WTC11 (cell line): ENCODE measurements around the gene HEXD. TPM values are rescaled to one million over a fixed set of nuclear protein-coding genes. Genes with fewer than 3 reads are reported as not detected.

Source experiments
- ATAC-seq: fragments of 200-7000 bp; cut with Tn5 transposase; 2 replicates; pipeline ENCODE4 v1.10.0; 2021; ENCODE audit warnings: mild to moderate bottlenecking, moderate library complexity
- CTCF ChIA-PET: fragments of 300-600 bp; sonication (Branson Sonifier 250); formaldehyde crosslinking; loops from one replicate; lab custom pipeline; 2021; ENCODE audit warnings: antibody characterized with exemption; lab: Charles Lee
- POLR2A ChIA-PET: fragments of 350-600 bp; sonication (Branson Sonifier 250); formaldehyde crosslinking; loops from one replicate; lab custom pipeline; 2021; ENCODE audit warnings: antibody characterized with exemption; lab: Charles Lee
- DNase-seq: peaks from one replicate; pipeline ENCODE4 v3.0.0; 2021; ENCODE audit warnings: low spot score
- H3K27ac Mint-ChIP-seq: 2 replicates; pipeline ENCODE4 v1.8.0; 2021; ENCODE audit warnings: mixed read lengths
- H3K27me3 Mint-ChIP-seq: 2 replicates; pipeline ENCODE4 v1.8.0; 2021; ENCODE audit warnings: low read depth, mild to moderate bottlenecking, moderate library complexity, mixed read lengths
- H3K36me3 Mint-ChIP-seq: 2 replicates; pipeline ENCODE4 v1.8.0; 2021; ENCODE audit warnings: mixed read lengths
- H3K4me1 Mint-ChIP-seq: 2 replicates; pipeline ENCODE4 v1.8.0; 2022; ENCODE audit warnings: mixed read lengths
- H3K4me3 Mint-ChIP-seq: 2 replicates; pipeline ENCODE4 v1.8.0; 2021; ENCODE audit warnings: mild to moderate bottlenecking, moderate library complexity, mixed read lengths
- H3K9me3 Mint-ChIP-seq: 2 replicates; pipeline ENCODE4 v1.8.0; 2021; ENCODE audit warnings: mixed read lengths
- ATF1 ChIP-seq: sonication (generic); formaldehyde crosslinking; IDR thresholded peaks from 2 replicates; pipeline ENCODE4 v1.8.1; 2023; ENCODE audit warnings: mild to moderate bottlenecking, moderate library complexity, missing genetic modification reagents
- CBFB ChIP-seq: sonication (generic); formaldehyde crosslinking; IDR thresholded peaks from 2 replicates; pipeline ENCODE4 v1.8.1; 2022; ENCODE audit warnings: mild to moderate bottlenecking, low read depth, missing genetic modification reagents
- CREM ChIP-seq: sonication (generic); formaldehyde crosslinking; IDR thresholded peaks from 2 replicates; pipeline ENCODE4 v1.8.1; 2022; ENCODE audit warnings: mild to moderate bottlenecking, missing genetic modification reagents, moderate library complexity
- EMX1 ChIP-seq: fragments of 250-450 bp; sonication (Bioruptor Pico); IDR thresholded peaks from 2 replicates; pipeline ENCODE4 v1.8.0; 2021; ENCODE audit warnings: mild to moderate bottlenecking
- ESRRA ChIP-seq: sonication (generic); formaldehyde crosslinking; IDR thresholded peaks from 2 replicates; pipeline ENCODE4 v1.8.1; 2022; ENCODE audit warnings: mild to moderate bottlenecking, missing genetic modification reagents, borderline replicate concordance
- ETV6 ChIP-seq: sonication (generic); formaldehyde crosslinking; IDR thresholded peaks from 2 replicates; pipeline ENCODE4 v1.8.1; 2022; ENCODE audit warnings: mild to moderate bottlenecking, missing genetic modification reagents
- FOXK1 ChIP-seq: sonication (generic); formaldehyde crosslinking; IDR thresholded peaks from 2 replicates; pipeline ENCODE4 v1.8.0; 2022; ENCODE audit warnings: mild to moderate bottlenecking, moderate library complexity, missing genetic modification reagents
- FOXP1 ChIP-seq: sonication (generic); formaldehyde crosslinking; IDR thresholded peaks from 2 replicates; pipeline ENCODE4 v1.8.0; 2022; ENCODE audit warnings: missing genetic modification reagents, mild to moderate bottlenecking, moderate library complexity, borderline replicate concordance
- KAT7 ChIP-seq: sonication (generic); formaldehyde crosslinking; IDR thresholded peaks from 2 replicates; pipeline ENCODE4 v1.8.1; 2023; ENCODE audit warnings: missing genetic modification reagents, mild to moderate bottlenecking, borderline replicate concordance
- MYBL2 ChIP-seq: sonication (generic); formaldehyde crosslinking; IDR thresholded peaks from 2 replicates; pipeline ENCODE4 v1.8.1; 2023; ENCODE audit warnings: mild to moderate bottlenecking, moderate library complexity, missing genetic modification reagents
- NFYB ChIP-seq: sonication (generic); formaldehyde crosslinking; conservative IDR thresholded peaks from 2 replicates; pipeline ENCODE4 v1.8.0; 2022; ENCODE audit warnings: low read depth, missing genetic modification reagents
- NR3C1 ChIP-seq: sonication (generic); formaldehyde crosslinking; conservative IDR thresholded peaks from 2 replicates; pipeline ENCODE4 v1.8.1; 2023; ENCODE audit warnings: low read depth, mild to moderate bottlenecking, missing genetic modification reagents
- SMAD3 ChIP-seq: sonication (generic); formaldehyde crosslinking; IDR thresholded peaks from 2 replicates; pipeline ENCODE4 v1.8.0; 2022; ENCODE audit warnings: missing genetic modification reagents, mild to moderate bottlenecking, borderline replicate concordance
- SMAD4 ChIP-seq: sonication (generic); formaldehyde crosslinking; IDR thresholded peaks from 2 replicates; pipeline ENCODE4 v1.8.0; 2022; ENCODE audit warnings: mild to moderate bottlenecking, missing genetic modification reagents
- SOX15 ChIP-seq: fragments of 250-450 bp; sonication (Bioruptor Pico); IDR thresholded peaks from 2 replicates; pipeline ENCODE4 v1.9.0; 2021; ENCODE audit warnings: mild to moderate bottlenecking
- TCF7 ChIP-seq: sonication (generic); formaldehyde crosslinking; IDR thresholded peaks from 2 replicates; pipeline ENCODE4 v1.8.0; 2022; ENCODE audit warnings: mild to moderate bottlenecking, low read depth, missing genetic modification reagents, moderate library complexity
- ZNF263 ChIP-seq: sonication (generic); formaldehyde crosslinking; IDR thresholded peaks from 2 replicates; pipeline ENCODE4 v1.8.1; 2022; ENCODE audit warnings: low read depth, mild to moderate bottlenecking, moderate library complexity, missing genetic modification reagents
- total RNA-seq: library from RNA; stranded (reverse); gene quantifications from 3 replicates; pipeline ENCODE4 v1.2.3, GENCODE V29; 2021
- TF ChIP-seq, protein P1 (sequence below): fragments of 250-450 bp; sonication (Bioruptor Pico); IDR thresholded peaks from 2 replicates; pipeline ENCODE4 v1.9.0; 2021; ENCODE audit warnings: mild to moderate bottlenecking, borderline replicate concordance
- TF ChIP-seq, protein P2 (sequence below): sonication (generic); formaldehyde crosslinking; IDR thresholded peaks from 2 replicates; pipeline ENCODE4 v1.8.0; 2022; ENCODE audit warnings: mild to moderate bottlenecking, missing genetic modification reagents
- TF ChIP-seq, protein P3 (sequence below): sonication (generic); formaldehyde crosslinking; IDR thresholded peaks from 2 replicates; pipeline ENCODE4 v1.8.1; 2023; ENCODE audit warnings: mild to moderate bottlenecking, missing genetic modification reagents, moderate library complexity
- TF ChIP-seq, protein P4 (sequence below): sonication (generic); formaldehyde crosslinking; IDR thresholded peaks from 2 replicates; pipeline ENCODE4 v1.8.1; 2022; ENCODE audit warnings: missing genetic modification reagents, borderline replicate concordance
- TF ChIP-seq, protein P5 (sequence below): sonication (generic); formaldehyde crosslinking; IDR thresholded peaks from 2 replicates; pipeline ENCODE4 v1.8.1; 2022; ENCODE audit warnings: mild to moderate bottlenecking, missing genetic modification reagents, moderate library complexity, borderline replicate concordance

HEXD gene
- total RNA-seq, 1 experiment from 2014 or later = 36.0 TPM

DNA sequence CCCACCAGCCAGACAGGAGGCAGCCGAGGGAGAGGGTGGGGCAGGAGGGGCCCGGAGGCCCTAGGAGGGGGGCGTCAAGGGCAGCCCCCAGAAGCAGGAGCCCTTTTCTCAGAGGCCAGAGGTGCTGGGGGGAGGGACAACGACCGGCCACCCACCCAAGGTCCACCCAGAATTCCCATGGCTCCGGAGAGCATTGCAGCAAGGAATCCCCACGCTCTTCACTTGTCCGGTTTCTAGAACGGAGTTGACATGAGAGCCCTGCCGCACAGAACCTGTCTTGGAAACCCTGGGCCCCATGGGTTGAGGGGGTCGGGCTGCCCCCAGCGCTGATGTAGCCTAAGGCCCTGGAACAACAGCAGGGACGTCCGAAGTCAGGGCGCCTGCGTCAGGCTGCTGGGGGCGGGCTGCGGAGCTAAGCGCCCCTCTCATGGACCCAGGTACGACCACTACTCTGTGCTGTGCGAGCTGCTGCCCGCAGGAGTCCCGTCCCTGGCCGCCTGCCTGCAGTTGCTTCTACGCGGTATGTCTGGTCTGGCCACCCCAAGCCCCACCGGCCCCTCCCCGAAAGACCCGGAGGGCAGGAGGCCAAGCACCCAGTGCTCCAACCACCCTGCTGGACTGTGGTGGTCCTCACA is 21.2 kb downstream of the HEXD start (continued):
- TF ChIP-seq, protein P1, sequence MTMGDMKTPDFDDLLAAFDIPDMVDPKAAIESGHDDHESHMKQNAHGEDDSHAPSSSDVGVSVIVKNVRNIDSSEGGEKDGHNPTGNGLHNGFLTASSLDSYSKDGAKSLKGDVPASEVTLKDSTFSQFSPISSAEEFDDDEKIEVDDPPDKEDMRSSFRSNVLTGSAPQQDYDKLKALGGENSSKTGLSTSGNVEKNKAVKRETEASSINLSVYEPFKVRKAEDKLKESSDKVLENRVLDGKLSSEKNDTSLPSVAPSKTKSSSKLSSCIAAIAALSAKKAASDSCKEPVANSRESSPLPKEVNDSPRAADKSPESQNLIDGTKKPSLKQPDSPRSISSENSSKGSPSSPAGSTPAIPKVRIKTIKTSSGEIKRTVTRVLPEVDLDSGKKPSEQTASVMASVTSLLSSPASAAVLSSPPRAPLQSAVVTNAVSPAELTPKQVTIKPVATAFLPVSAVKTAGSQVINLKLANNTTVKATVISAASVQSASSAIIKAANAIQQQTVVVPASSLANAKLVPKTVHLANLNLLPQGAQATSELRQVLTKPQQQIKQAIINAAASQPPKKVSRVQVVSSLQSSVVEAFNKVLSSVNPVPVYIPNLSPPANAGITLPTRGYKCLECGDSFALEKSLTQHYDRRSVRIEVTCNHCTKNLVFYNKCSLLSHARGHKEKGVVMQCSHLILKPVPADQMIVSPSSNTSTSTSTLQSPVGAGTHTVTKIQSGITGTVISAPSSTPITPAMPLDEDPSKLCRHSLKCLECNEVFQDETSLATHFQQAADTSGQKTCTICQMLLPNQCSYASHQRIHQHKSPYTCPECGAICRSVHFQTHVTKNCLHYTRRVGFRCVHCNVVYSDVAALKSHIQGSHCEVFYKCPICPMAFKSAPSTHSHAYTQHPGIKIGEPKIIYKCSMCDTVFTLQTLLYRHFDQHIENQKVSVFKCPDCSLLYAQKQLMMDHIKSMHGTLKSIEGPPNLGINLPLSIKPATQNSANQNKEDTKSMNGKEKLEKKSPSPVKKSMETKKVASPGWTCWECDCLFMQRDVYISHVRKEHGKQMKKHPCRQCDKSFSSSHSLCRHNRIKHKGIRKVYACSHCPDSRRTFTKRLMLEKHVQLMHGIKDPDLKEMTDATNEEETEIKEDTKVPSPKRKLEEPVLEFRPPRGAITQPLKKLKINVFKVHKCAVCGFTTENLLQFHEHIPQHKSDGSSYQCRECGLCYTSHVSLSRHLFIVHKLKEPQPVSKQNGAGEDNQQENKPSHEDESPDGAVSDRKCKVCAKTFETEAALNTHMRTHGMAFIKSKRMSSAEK (CRISPR knock-in tag) = no peak
- no peak for TF ChIP-seq ETV6
- TF ChIP-seq, protein P2, sequence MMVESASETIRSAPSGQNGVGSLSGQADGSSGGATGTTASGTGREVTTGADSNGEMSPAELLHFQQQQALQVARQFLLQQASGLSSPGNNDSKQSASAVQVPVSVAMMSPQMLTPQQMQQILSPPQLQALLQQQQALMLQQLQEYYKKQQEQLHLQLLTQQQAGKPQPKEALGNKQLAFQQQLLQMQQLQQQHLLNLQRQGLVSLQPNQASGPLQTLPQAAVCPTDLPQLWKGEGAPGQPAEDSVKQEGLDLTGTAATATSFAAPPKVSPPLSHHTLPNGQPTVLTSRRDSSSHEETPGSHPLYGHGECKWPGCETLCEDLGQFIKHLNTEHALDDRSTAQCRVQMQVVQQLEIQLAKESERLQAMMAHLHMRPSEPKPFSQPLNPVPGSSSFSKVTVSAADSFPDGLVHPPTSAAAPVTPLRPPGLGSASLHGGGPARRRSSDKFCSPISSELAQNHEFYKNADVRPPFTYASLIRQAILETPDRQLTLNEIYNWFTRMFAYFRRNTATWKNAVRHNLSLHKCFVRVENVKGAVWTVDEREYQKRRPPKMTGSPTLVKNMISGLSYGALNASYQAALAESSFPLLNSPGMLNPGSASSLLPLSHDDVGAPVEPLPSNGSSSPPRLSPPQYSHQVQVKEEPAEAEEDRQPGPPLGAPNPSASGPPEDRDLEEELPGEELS (CRISPR knock-in tag) = no peak
- no peak for TF ChIP-seq TCF7 (CRISPR knock-in tag)
- no peak for TF ChIP-seq FOXP1 (CRISPR knock-in tag)
- no peak for TF ChIP-seq EMX1

DNA sequence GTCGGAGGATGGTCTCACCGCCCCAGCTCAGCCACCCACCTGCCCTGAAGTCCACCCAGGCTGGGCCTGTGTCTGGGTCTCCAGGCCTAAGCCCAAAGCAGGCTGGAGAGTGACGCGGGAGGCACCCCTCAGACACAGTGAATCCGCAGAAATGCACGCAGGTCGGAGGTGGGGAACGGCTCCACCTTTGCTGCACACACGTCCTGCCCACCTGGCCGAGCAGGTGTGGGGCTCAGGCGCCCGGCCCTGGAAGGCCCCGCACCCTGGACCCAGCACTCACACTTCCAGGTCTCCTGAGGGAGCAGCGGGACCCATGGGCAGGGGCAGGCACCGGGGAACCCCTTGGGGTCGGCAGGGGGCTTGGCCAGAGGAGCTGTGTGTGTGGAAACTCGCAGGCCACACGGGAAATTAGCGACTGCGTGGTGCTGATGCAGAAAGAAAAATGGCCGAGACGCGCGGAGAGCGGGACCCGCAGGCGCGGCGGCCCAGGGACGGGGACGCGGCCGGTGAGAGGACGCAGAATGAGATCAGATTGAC is 21.8 kb downstream of the HEXD start:
- H3K4me1 Mint-ChIP-seq = peaks cover 13% of the 10 kb centered on the region
- ATAC-seq (no peak), DNase-seq (no peak)
- TF ChIP-seq SMAD3 (CRISPR knock-in tag) (no peak), ATF1 (CRISPR knock-in tag) (no peak)
- no peaks in the 10 kb centered on the region for H3K27me3 Mint-ChIP-seq
- no peak overlapping the region for H3K4me3 Mint-ChIP-seq
- H3K9me3 Mint-ChIP-seq = no peaks in the 10 kb centered on the region
- ChIA-PET CTCF (interaction anchor here (1.4 kb wide), 1 partner anchor 15 kb away, joined by 4 read pairs; no protein-coding TSS in a partner anchor), POLR2A (no interaction called here)
- peaks cover 4% of the 10 kb centered on the region; the same call in 1 of the 2 replicates for H3K36me3 Mint-ChIP-seq
- no peak overlapping the region for H3K27ac Mint-ChIP-seq

DNA sequence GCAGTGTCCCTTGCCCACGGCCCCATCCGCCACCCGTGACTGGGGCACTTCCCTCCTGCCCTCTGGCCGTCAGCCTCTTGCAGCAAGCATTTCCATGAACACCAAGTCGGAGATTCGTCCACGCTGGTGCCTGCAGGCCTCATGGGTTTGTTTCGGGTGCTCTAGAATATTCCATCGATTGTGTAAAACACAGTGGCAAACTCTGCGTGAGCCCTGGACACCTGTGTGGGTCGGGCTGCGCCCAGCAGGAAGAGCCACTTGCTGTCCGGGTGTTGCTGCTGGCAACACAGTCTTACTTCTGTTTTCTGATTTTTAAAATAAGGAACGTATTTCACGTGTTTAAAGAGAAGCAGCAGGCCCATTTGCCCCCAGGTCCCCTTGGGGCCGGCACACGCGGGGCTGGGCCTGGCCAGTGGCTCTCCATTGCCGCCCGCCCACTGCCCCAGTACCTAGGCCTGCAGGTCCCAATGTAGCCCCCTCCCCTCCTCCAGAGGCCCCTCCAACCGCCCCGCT is 22.4 kb downstream of the HEXD start:
- ATAC-seq (peak; percentile 7; the same call in 1 of the 2 replicates), DNase-seq (no peak)
- ChIA-PET POLR2A (interaction anchor here (0.6 kb wide), 1 partner anchor 961 kb away, joined by 3 read pairs; no protein-coding TSS in a partner anchor), CTCF (interaction anchor here (0.7 kb wide), 1 partner anchor 40 kb away, joined by 3 read pairs; no protein-coding TSS in a partner anchor)
- Mint-ChIP-seq H3K36me3 (peaks cover 4% of the 10 kb centered on the region; the same call in 1 of the 2 replicates), H3K9me3 (no peaks in the 10 kb centered on the region), H3K4me1 (peaks cover 13% of the 10 kb centered on the region), H3K27ac (peak overlapping the region; percentile 51; the same call in 1 of the 2 replicates), H3K27me3 (no peaks in the 10 kb centered on the region), H3K4me3 (no peak overlapping the region)
- TF ChIP-seq CREM (CRISPR knock-in tag) (no peak), NR3C1 (CRISPR knock-in tag) (no peak), KAT7 (CRISPR knock-in tag) (no peak), CBFB (CRISPR knock-in tag) (no peak), MYBL2 (CRISPR knock-in tag) (no peak), ZNF263 (CRISPR knock-in tag) (no peak), ESRRA (no peak), FOXK1 (CRISPR knock-in tag) (no peak), SMAD4 (CRISPR knock-in tag) (no peak), SOX15 (CRISPR knock-in tag) (no peak), NFYB (no peak)
- TF ChIP-seq, protein P3, sequence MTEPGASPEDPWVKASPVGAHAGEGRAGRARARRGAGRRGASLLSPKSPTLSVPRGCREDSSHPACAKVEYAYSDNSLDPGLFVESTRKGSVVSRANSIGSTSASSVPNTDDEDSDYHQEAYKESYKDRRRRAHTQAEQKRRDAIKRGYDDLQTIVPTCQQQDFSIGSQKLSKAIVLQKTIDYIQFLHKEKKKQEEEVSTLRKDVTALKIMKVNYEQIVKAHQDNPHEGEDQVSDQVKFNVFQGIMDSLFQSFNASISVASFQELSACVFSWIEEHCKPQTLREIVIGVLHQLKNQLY (CRISPR knock-in tag) = no peak
- TF ChIP-seq, protein P4, sequence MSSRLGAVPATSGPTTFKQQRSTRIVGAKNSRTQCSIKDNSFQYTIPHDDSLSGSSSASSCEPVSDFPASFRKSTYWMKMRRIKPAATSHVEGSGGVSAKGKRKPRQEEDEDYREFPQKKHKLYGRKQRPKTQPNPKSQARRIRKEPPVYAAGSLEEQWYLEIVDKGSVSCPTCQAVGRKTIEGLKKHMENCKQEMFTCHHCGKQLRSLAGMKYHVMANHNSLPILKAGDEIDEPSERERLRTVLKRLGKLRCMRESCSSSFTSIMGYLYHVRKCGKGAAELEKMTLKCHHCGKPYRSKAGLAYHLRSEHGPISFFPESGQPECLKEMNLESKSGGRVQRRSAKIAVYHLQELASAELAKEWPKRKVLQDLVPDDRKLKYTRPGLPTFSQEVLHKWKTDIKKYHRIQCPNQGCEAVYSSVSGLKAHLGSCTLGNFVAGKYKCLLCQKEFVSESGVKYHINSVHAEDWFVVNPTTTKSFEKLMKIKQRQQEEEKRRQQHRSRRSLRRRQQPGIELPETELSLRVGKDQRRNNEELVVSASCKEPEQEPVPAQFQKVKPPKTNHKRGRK = no peak
- TF ChIP-seq, protein P5, sequence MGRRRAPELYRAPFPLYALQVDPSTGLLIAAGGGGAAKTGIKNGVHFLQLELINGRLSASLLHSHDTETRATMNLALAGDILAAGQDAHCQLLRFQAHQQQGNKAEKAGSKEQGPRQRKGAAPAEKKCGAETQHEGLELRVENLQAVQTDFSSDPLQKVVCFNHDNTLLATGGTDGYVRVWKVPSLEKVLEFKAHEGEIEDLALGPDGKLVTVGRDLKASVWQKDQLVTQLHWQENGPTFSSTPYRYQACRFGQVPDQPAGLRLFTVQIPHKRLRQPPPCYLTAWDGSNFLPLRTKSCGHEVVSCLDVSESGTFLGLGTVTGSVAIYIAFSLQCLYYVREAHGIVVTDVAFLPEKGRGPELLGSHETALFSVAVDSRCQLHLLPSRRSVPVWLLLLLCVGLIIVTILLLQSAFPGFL (CRISPR knock-in tag) = no peak
